BE2C (cell line): Measurements from ENCODE around the gene NCLN.

Experiments used
- DNase-seq: peaks from one replicate; pipeline ENCODE4 v3.0.0-alpha.2; 2020
- H3K27me3 ChIP-seq: fragments of 250-450 bp; sonication (Bioruptor Pico); 2 replicates; pipeline ENCODE4 v1.5.1; 2020; ENCODE audit warnings: mild to moderate bottlenecking
- H3K36me3 ChIP-seq: fragments of 250-450 bp; sonication (Bioruptor Pico); 2 replicates; pipeline ENCODE4 v1.5.1; 2020; ENCODE audit warnings: mild to moderate bottlenecking
- H3K4me1 ChIP-seq: fragments of 250-450 bp; sonication (Bioruptor Pico); 2 replicates; pipeline ENCODE4 v1.5.1; 2020
- H3K4me3 ChIP-seq: 2 replicates; pipeline ENCODE4 v1.5.1; 2011; ENCODE audit warnings: low read depth, low read length
- H3K9me3 ChIP-seq: fragments of 250-450 bp; sonication (Bioruptor Pico); 2 replicates; pipeline ENCODE4 v1.5.1; 2020
- CTCF ChIP-seq: IDR thresholded peaks from 2 replicates; pipeline ENCODE4 v1.5.1; 2012; ENCODE audit warnings: mild to moderate bottlenecking, low read depth, low read length

Gene NCLN

GRCh38 chr19:3238066-3238561 is 52.4 kb downstream of the NCLN start:
- Histone ChIP-seq H3K36me3 (no peaks in the 10 kb centered on the region), H3K27me3 (no peaks in the 10 kb centered on the region), H3K4me1 (no peaks in the 10 kb centered on the region), H3K9me3 (no peaks in the 10 kb centered on the region), H3K4me3 (no peak overlapping the region)
- no peak for TF ChIP-seq CTCF
- no peak for DNase-seq

- Histone ChIP-seq H3K36me3 (no peaks in the 10 kb centered on the region; the same call in 1 of the 2 replicates), H3K4me3 (no peak overlapping the region), H3K4me1 (no peaks in the 10 kb centered on the region), H3K9me3 (no peaks in the 10 kb centered on the region), H3K27me3 (peaks cover 4% of the 10 kb centered on the region; the same call in 1 of the 2 replicates)
- no peak for DNase-seq
- TF ChIP-seq CTCF = no peak
These were observed 53.6 kb downstream of the NCLN start for GRCh38 chr19:3239367-3239766.

- Histone ChIP-seq H3K4me3 (no peak overlapping the region), H3K36me3 (no peaks in the 10 kb centered on the region; the same call in 1 of the 2 replicates), H3K9me3 (no peaks in the 10 kb centered on the region), H3K4me1 (no peaks in the 10 kb centered on the region), H3K27me3 (peaks cover 4% of the 10 kb centered on the region; the same call in 1 of the 2 replicates)
- TF ChIP-seq CTCF = no peak
- DNase-seq = no peak
These were observed 58.3 kb downstream of the NCLN start for GRCh38 chr19:3243819-3244700.

GRCh38 chr19:3245050-3245449 is 59.3 kb downstream of the NCLN start:
- no peak for TF ChIP-seq CTCF
- Histone ChIP-seq H3K9me3 (no peaks in the 10 kb centered on the region), H3K4me1 (no peaks in the 10 kb centered on the region), H3K4me3 (no peak overlapping the region), H3K27me3 (peaks cover 4% of the 10 kb centered on the region; the same call in 1 of the 2 replicates), H3K36me3 (no peaks in the 10 kb centered on the region; the same call in 1 of the 2 replicates)
- DNase-seq = no peak

GRCh38 chr19:3248728-3249326 is 63.1 kb downstream of the NCLN start:
- no peaks in the 10 kb centered on the region; the same call in 1 of the 2 replicates for H3K36me3 ChIP-seq
- peak overlapping the region; percentile 6; the same call in 1 of the 2 replicates for H3K4me3 ChIP-seq
- TF ChIP-seq CTCF = no peak
- DNase-seq = no peak
- H3K27me3 ChIP-seq = no peaks in the 10 kb centered on the region
- H3K4me1 ChIP-seq = no peaks in the 10 kb centered on the region
- no peaks in the 10 kb centered on the region; the same call in 1 of the 2 replicates for H3K9me3 ChIP-seq

GRCh38 chr19:3249408-3249807 is 63.7 kb downstream of the NCLN start:
- Histone ChIP-seq H3K36me3 (no peaks in the 10 kb centered on the region), H3K9me3 (no peaks in the 10 kb centered on the region; the same call in 1 of the 2 replicates), H3K4me1 (no peaks in the 10 kb centered on the region), H3K27me3 (no peaks in the 10 kb centered on the region), H3K4me3 (no peak overlapping the region)
- TF ChIP-seq CTCF = no peak
- DNase-seq = peak; percentile 78
